HEK293 (cell line): ENCODE data around the gene MARK3.

Source experiments
- GFI1B ChIP-seq: fragments of 450-650 bp; formaldehyde crosslinking; IDR thresholded peaks from 2 replicates; pipeline ENCODE4 v1.5.1; 2016; ENCODE audit warnings: missing biosample characterization, missing genetic modification characterization
- RBAK ChIP-seq: fragments of 450-650 bp; formaldehyde crosslinking; IDR thresholded peaks from 2 replicates; pipeline ENCODE4 v1.5.1; 2016; ENCODE audit warnings: missing biosample characterization, missing genetic modification characterization
- ZBTB21 ChIP-seq: fragments of 450-650 bp; formaldehyde crosslinking; IDR thresholded peaks from 2 replicates; pipeline ENCODE4 v1.5.1; 2017; ENCODE audit warnings: missing biosample characterization, missing genetic modification characterization
- ZNF24 ChIP-seq: fragments of 450-650 bp; formaldehyde crosslinking; IDR thresholded peaks from 2 replicates; pipeline ENCODE4 v1.5.1; 2016; ENCODE audit warnings: missing biosample characterization, missing genetic modification characterization
- ZNF664 ChIP-seq: fragments of 450-650 bp; formaldehyde crosslinking; IDR thresholded peaks from 2 replicates; pipeline ENCODE4 v1.5.1; 2016; ENCODE audit warnings: missing biosample characterization, missing genetic modification characterization
- TF ChIP-seq, protein P1 (sequence below): IDR thresholded peaks from 2 replicates; pipeline ENCODE4 v1.6.1; 2011; ENCODE audit warnings: mild to moderate bottlenecking, low read depth, low read length, borderline replicate concordance
- TF ChIP-seq, protein P2 (sequence below): fragments of 450-650 bp; formaldehyde crosslinking; IDR thresholded peaks from 2 replicates; pipeline ENCODE4 v1.5.1; 2016; ENCODE audit warnings: missing biosample characterization, missing genetic modification characterization
- TF ChIP-seq, protein P3 (sequence below): fragments of 450-650 bp; formaldehyde crosslinking; IDR thresholded peaks from 2 replicates; pipeline ENCODE4 v1.5.1; 2016; ENCODE audit warnings: missing biosample characterization, missing genetic modification characterization

DNA sequence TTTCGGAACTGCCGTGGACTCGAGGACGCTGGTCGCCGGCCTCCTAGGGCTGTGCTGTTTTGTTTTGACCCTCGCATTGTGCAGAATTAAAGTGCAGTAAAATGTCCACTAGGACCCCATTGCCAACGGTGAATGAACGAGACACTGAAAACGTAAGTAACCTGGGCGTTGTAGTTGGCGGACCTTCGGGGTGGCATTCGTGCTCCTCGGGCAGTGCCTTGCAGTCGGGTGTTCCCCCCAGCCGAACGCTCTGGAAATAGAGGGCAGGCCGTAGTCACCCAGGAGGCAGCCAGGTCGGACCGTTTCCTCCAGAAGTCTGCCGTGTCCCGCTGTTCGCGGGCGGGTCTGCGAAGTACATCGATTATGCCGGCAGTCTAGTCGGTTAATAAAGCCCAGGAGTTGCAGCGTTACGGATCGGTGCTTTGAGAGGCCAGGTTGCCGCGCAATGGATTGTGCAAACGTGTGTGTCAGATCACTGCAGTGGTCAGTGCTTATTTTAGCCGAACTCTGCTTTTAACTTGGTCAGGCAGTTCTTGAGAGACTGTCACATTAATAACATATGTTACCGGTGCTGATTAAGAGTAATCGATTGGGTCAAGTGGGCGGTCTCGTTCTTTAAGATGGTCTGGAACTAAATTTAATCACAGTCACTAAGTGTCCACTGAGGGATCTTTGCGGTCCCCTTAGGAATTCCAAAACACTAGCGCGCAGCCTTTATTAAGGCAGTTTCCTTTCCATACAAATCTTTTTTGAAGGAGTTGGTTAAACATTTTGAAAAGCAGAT, 906 bp downstream of the MARK3 start:
- TF ChIP-seq, protein P1, sequence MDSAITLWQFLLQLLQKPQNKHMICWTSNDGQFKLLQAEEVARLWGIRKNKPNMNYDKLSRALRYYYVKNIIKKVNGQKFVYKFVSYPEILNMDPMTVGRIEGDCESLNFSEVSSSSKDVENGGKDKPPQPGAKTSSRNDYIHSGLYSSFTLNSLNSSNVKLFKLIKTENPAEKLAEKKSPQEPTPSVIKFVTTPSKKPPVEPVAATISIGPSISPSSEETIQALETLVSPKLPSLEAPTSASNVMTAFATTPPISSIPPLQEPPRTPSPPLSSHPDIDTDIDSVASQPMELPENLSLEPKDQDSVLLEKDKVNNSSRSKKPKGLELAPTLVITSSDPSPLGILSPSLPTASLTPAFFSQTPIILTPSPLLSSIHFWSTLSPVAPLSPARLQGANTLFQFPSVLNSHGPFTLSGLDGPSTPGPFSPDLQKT = no peak
- TF ChIP-seq, protein P2, sequence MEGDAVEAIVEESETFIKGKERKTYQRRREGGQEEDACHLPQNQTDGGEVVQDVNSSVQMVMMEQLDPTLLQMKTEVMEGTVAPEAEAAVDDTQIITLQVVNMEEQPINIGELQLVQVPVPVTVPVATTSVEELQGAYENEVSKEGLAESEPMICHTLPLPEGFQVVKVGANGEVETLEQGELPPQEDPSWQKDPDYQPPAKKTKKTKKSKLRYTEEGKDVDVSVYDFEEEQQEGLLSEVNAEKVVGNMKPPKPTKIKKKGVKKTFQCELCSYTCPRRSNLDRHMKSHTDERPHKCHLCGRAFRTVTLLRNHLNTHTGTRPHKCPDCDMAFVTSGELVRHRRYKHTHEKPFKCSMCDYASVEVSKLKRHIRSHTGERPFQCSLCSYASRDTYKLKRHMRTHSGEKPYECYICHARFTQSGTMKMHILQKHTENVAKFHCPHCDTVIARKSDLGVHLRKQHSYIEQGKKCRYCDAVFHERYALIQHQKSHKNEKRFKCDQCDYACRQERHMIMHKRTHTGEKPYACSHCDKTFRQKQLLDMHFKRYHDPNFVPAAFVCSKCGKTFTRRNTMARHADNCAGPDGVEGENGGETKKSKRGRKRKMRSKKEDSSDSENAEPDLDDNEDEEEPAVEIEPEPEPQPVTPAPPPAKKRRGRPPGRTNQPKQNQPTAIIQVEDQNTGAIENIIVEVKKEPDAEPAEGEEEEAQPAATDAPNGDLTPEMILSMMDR = no peak
- TF ChIP-seq, protein P3, sequence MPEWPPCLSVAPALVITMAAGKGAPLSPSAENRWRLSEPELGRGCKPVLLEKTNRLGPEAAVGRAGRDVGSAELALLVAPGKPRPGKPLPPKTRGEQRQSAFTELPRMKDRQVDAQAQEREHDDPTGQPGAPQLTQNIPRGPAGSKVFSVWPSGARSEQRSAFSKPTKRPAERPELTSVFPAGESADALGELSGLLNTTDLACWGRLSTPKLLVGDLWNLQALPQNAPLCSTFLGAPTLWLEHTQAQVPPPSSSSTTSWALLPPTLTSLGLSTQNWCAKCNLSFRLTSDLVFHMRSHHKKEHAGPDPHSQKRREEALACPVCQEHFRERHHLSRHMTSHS (tag by site-specific recombination) = no peak
- TF ChIP-seq ZNF664 (tag by site-specific recombination) (no peak), ZBTB21 (no peak), GFI1B (tag by site-specific recombination) (no peak), RBAK (no peak), ZNF24 (tag by site-specific recombination) (no peak)
